NT2/D1 (cell line): ENCODE data around the gene CDK14.
"Not testable (repeated sequence)": the region's sequence is repeated elsewhere in the genome, so short reads cannot be mapped to it uniquely, and the experiment has no call there.

Source experiments
- SUZ12 ChIP-seq: IDR thresholded peaks from 2 replicates; pipeline ENCODE4 v1.6.1; 2011; ENCODE audit not compliant: insufficient read length, insufficient read depth; ENCODE audit errors: extremely low read depth
- YY1 ChIP-seq: IDR thresholded peaks from 2 replicates; pipeline ENCODE4 v1.6.1; 2011; ENCODE audit not compliant: insufficient read length, insufficient read depth
- ZNF274 ChIP-seq: IDR thresholded peaks from 2 replicates; pipeline ENCODE4 v1.6.1; 2011; ENCODE audit warnings: mild to moderate bottlenecking, low read depth, low read length

DNA sequence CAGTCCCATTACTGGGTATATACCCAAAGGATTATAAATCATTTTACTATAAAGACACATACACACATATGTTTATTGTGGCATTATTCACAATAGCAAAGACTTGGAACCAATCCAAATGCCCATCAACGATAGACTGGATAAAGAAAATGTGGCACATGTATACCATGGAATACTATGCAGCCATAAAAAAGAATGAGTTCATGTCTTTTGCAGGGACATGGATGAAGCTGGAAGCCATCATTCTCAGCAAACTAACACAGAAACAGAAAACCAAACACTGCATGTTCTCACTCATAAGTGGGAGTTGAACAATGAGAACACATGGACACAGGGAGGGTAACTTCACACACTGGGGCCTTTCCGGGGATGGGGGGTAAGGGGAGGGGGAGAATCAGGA is 219.4 kb downstream of the CDK14 start:
- not testable (repeated sequence) for TF ChIP-seq YY1, ZNF274, SUZ12
